Occipital lobe (tissue), 2 donors: ENCODE measurements around the gene SORCS2. TPM values are rescaled to one million over a fixed set of nuclear protein-coding genes. Genes with fewer than 3 reads are reported as not detected.

ENCODE experiments used
- DNase-seq: peaks from one replicate; lab custom pipeline; 2025; lab: John Stamatoyannopoulos, UW
- total RNA-seq: library from RNA; depleted of rRNA; stranded (reverse); fragments of >200 nt; gene quantifications from one replicate; pipeline ENCODE4 v1.2.3, GENCODE V29; 2014

Gene SORCS2
- total RNA-seq, 1 donor from 2014 or later: 4.1 TPM

- DNase-seq: no peak
Observed at GRCh38 chr4:7425124-7425523, 232.8 kb downstream of the SORCS2 start.

DNA sequence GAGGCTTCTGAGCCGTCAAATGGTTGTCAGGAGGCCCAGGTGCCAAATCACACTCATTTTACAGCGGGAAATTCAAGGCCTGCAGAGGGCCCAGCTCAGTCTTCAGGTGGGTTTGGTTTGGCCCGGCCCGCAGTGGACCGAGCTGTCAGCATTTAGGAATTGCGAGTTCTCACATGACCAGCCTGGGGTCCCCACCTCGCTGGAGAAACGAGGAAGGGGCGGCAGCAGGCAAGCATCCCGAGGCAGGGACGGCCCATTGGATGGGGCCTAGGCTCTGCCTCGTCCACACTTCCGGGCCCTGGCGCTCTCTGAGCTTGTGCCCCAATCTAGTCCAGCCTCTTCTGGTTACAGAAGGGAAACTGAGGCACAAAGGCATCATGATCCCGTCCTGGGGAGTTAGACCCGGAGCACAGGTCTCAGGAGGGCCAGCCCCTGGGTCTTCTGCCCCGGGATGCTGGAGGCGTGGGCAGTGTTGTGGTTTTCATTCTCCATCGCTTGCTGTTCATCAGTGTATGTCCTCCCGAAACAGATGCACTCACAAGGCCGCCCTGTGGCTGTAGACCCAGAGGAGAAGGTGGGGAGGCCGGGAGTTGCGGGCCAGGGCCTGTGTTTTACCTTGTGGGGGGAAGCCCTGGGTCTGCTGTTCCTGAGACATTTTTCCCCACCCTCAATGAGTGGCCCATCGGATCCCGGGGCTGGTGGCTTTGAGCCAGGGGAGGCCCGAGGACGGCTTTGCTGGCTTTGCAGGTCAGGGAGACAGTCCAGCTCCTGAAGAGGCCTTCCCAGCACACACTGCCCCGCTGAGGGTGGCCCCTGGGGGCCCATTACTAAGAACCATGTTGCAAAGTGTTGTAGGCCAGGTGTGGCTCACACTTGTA, 233.5 kb downstream of the SORCS2 start:
- no peak for DNase-seq

DNA sequence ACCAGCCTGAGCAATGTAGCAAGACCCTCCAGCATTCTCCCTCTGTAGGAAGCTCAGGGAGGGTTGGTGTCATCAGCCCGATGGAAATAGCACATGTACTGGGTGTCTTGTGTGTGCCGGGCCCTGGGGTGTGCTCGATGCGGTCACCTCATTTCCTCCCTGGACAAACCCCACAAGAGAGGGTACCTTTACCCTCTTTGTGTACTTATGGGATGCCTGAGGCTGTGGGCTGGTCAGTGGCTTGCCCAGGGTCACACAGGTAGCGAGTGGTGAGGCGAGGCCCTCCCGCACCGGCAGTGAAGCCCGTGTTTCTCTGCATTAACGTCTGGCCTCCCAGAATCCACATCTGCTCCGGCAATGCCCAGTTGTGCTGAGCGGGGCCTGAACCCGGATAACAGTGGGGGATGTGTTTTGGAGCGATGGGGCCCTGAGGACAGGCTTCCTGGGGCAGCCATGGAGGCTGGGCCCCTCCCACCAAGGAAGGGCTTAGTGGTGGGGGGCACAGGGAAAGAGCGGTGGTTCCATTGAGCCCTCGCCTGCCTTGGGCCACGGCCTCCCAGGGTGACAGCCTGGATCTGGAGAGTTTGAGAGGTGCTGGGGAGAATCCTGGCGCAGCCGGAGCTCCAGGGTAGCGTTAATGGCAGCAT, 234.3 kb downstream of the SORCS2 start:
- no peak for DNase-seq

DNA sequence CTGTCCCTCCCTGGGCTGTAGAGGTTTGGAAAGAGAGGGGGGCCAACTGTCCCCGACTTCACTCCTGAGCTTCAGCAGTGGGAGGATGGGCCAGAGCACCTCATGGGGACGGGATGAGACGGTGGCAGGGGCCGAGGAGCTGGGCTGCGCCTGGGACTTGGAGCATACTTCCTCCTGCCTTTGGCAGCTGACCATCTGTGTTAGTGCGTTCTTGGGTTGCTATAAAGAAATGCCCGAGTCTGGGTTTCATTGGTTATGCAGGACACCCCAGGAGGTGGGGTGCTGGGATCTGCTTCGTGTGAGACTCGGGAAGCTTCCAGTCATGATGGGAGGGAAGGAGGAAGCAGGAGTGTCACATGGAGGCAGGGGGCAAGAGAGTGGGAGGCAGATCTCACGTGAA, 235.0 kb downstream of the SORCS2 start:
- DNase-seq: no peak

DNA sequence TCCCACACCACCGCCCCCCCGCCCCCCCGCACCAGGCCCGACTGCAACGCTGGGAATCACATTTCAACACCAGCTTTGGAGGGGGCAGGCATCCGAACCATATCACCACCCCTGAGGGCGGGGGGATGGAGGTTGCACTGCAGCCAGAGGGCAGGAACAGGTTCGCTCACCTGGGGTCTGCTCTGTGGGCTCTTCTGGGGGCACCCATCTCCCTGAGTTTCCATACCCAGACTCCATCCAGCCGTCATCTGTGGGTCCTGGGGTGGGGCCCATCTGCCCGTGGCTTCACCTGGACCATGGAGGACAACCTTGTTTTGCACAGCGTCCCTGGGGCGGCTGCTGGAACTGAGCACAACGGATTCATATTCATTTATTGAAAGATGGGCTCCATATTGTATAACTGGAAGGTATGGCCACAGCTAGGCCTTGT, 235.5 kb downstream of the SORCS2 start:
- DNase-seq: no peak

DNA sequence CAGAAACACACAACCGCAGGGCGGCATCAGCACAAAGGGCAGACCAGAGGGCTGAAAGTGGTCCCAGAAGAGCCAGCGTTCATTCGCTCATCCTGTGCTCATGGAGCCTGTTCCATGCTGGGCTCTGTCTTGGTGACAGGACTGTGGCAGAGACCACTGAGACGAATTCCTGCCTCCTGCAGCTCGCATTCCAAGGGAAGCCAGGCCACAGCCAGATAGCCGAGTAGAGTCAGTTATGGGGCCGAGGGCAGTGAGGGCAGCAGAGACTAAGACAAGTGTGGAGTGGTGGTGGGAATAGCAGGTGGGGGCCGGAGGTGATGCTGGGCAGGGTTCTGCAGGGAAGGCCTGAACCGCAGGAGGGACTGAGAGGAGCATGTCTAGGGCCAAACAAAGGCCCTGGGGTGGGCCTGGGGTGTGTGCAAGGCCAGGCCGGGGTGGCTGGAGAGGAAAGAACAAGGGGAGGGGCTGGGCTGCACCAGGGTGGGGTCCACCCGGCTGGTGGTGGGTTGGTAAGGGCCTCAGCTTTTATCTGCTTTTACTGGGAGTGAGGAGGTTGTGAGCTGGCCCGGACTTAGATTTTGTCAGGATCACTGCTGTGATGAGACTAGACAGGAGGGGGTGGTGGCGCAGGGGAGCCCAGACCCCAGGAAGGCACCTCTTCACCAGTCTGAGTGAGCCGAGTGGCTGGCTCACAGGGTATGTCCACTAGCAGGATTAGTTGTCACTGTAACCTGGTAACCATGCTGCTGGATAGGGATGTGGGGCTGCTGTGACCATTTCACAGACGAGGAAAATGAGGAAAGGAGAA, 236.1 kb downstream of the SORCS2 start:
- DNase-seq: no peak

GRCh38 chr4:7429069-7429416, 236.7 kb downstream of the SORCS2 start:
- no peak for DNase-seq

- DNase-seq: no peak
Observed at GRCh38 chr4:7429601-7430078, 237.3 kb downstream of the SORCS2 start.

DNA sequence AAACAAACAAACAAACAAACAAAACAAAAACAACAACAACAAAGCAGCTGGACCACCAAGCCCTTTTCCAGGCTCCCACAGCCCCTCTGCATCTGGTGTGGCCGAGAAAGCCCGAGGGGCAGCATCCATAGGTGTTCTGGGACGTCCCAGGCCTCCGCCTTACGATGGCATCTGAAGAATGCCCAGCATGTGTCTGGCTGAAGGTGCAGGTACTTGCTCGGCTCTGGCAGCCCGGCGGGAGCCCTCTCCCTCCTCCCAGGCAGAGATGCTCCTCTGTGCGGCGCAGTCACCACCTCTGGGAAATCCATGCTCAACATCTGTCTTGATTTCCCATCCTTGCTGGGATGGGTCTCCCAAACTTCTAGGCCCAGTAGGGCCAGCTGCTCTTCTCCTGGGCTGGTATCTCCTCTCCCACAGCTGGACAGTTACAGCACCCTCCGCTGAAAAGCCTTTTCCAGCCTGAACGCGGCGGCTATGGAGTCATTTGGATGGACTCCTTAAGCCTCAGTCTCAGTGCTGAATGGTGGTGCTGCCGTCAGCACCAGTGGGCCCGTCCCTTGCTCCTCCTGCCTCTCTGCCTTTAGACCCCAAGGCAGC, 238.1 kb downstream of the SORCS2 start:
- no peak for DNase-seq

DNA sequence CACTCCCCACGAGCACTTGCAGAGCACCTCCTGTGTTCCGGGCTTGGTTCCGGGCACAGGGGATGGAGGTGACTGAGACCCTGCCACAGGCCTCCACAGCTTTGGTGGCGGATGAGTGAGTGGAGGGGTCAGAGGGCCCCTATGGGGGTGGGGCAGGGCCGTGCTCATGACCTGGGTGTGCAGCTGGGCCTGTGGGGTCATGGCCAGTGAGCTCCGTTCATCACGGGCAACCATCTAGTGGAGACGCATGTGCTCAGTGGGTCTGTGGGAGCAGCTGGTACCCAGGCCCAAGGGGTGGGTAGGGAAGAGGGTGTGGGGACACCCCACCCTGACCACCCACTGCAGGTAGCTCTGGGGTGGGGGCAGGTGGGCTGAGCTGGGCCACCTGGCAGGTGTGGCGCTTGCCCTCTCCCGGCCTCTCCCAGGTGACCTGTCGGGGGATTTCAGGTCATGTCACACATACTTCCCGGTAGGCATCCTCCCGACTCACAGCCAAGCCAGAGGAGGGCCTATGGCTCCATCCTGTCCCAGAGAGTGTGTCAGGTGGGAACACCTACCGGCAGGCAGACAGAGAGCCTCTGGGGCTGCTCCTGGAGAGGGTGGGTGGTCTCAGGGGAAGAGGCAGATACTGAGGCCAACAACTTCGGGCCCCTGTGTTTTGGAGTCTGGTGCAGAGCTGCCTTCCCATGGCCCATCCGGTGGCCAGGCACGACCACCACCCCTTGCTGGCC, 238.8 kb downstream of the SORCS2 start:
- no peak for DNase-seq

DNA sequence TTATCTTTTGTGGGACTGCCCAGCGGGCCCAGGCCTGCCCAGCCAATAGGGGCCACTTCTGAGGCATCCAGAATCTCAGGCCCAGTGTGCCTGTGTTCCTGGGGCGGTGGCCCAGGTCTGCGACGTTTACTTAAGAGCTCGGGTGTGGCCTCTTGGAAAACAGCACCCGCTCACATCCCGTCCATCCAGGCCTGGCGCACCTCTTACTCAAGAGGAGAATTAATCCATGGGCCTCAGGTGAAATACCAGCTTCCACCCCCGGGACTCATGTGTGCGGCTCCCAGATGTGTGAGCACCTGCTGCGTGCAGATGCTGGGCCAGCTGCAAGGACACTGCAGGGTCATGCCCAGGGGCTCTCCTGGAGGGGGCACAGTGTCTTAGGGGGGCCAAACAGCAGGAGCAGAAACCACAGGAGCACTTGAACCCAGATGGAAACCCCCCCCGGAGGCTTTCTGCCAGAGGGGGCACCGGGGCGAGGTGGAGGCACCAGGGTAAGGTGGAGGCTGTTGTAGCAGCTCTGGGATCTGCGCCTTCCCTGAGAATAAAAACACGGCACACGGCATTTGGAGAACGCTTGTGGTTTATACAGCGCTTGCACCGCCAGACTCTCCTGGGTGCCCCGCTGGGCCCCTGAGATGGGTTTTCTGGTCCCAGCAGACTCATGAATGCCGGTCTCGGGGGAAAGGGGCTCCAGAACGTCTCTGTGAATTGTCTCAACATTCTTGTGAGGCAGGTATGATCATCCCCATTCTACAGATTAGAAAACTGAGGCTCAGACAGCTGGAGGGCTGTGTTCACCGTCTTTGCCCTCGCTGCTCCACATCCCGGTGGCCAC, 239.6 kb downstream of the SORCS2 start:
- no peak for DNase-seq

- DNase-seq: no peak
Observed at GRCh38 chr4:7432531-7433375, 240.4 kb downstream of the SORCS2 start.

GRCh38 chr4:7433376-7434140, 241.2 kb downstream of the SORCS2 start:
- DNase-seq: no peak

DNA sequence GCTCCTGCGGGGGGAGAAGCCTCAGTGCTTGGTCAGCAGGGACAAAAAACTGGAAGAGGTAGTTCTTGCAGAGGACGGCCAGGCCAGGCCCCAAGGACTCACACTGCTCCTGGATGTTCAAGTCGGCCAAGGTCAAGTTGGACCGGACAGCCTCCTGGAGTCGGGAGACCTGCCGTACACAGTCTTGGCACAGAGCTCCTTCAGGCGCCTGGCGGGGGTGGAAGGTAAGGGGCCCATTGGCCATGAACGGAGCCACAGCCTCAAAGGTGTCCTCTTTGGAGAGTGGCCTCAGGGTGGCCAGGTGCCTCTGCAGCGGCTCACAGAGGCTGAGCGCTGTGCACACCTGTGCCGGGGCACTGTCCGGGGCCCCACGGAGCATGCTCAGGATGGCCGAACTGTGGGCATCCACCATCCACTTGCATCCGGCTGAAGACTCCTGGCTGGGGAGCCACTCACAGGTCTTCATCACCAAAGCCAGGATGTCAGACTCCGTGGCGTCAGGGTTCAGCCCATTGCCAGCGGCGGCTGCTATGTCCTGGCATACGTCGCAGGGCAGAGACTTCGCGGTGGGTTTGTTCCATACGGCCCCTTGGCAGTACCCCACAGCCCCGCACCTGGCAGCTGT, 241.9 kb downstream of the SORCS2 start:
- no peak for DNase-seq

DNA sequence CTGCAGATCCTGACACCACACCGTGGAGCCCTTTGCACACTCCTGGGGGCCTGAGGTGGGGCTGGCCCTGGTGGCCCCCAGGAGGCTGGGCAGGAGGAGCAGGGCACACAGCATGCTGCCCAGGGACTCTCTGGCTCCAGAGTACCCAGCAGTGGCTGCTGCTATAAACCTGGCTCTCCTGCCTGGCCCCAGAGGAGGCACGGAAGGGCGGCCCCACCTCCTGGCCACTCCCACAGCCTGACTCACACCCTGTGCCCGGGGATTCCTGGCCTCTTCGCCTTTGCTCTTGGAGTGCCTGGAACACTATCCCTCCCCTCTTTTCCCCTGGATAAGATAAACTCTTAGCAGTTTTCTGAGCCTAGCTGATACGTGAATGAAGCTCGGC, 242.4 kb downstream of the SORCS2 start, which contains the start of gene PSAPL1:
TSS of gene PSAPL1 (minus strand) at position 165 of the 385 bp plus-strand sequence. CDS start at position 114, 51 bp downstream.
- no peak for DNase-seq

- DNase-seq: no peak
Observed at GRCh38 chr4:7435471-7436061, 243.2 kb downstream of the SORCS2 start.

- no peak for DNase-seq
Observed at GRCh38 chr4:7436256-7436655, 243.9 kb downstream of the SORCS2 start.
